IMR-90 (cell line): ENCODE results near the gene CBX6. TPM values are rescaled to one million over a fixed set of nuclear protein-coding genes. Genes with fewer than 3 reads are reported as not detected.

ENCODE experiments used
- ATAC-seq: fragments of 200-7000 bp; cut with Tn5 transposase; 2 replicates; pipeline ENCODE4 v1.9.1; 2020; ENCODE audit warnings: low read depth, mild to moderate bottlenecking, moderate library complexity
- BruUV-seq: library from RNA; stranded (reverse); fragments of 400-500 nt; replicated peaks from 2 replicates; lab custom pipeline; 2021; lab: Mats Ljungman, UMichigan
- CTCF ChIA-PET: fragments of 300-600 bp; formaldehyde crosslinking; extraction: SDS; loops from one replicate; lab custom pipeline; 2021; ENCODE audit warnings: antibody characterized with exemption; lab: Yijun Ruan, JAX
- POLR2A ChIA-PET: fragments of 300-600 bp; sonication (Branson Sonifier 250); formaldehyde crosslinking; loops from one replicate; lab custom pipeline; 2022; ENCODE audit warnings: antibody characterized with exemption; ENCODE audit not compliant: unreplicated experiment; lab: Charles Lee
- DNase-seq: peaks from one replicate; pipeline ENCODE4 v3.0.0; 2013
- H2AFZ ChIP-seq: replicated peaks from 2 replicates; pipeline ENCODE3; 2013; ENCODE audit warnings: low read length, mild to moderate bottlenecking; ENCODE audit not compliant: poor library complexity
- H2AK5ac ChIP-seq: 2 replicates; pipeline ENCODE4 v1.6.1; 2013; ENCODE audit warnings: low read depth, low read length, inconsistent platforms
- H2AK9ac ChIP-seq: replicated peaks from 2 replicates; pipeline ENCODE3; 2013; ENCODE audit warnings: mild to moderate bottlenecking, low read depth, low read length, moderate library complexity; ENCODE audit not compliant: poor library complexity
- H2BK120ac ChIP-seq: 2 replicates; pipeline ENCODE4 v1.6.1; 2013; ENCODE audit warnings: low read depth, low read length, inconsistent platforms
- H2BK15ac ChIP-seq: 3 replicates; pipeline ENCODE4 v1.6.1; 2013; ENCODE audit warnings: low read depth, low read length, inconsistent platforms
- H2BK20ac ChIP-seq: 2 replicates; pipeline ENCODE4 v1.6.1; 2013; ENCODE audit warnings: low read depth, mild to moderate bottlenecking, inconsistent platforms, low read length, moderate library complexity
- H2BK5ac ChIP-seq: 2 replicates; pipeline ENCODE4 v1.6.1; 2013; ENCODE audit warnings: mild to moderate bottlenecking, low read depth, low read length, inconsistent platforms; ENCODE audit not compliant: poor library complexity, severe bottlenecking
- H3K14ac ChIP-seq: replicated peaks from 2 replicates; pipeline ENCODE4 v1.6.1; 2013; ENCODE audit warnings: low read depth, low read length, inconsistent platforms
- H3K18ac ChIP-seq: 2 replicates; pipeline ENCODE4 v1.6.1; 2013; ENCODE audit warnings: low read depth, low read length, control low read depth
- H3K23ac ChIP-seq: 2 replicates; pipeline ENCODE4 v1.6.1; 2013; ENCODE audit warnings: low read depth, low read length, inconsistent platforms
- H3K27ac ChIP-seq: 2 replicates; pipeline ENCODE4 v1.5.1; 2013; ENCODE audit warnings: mild to moderate bottlenecking, control low read depth, low read length; ENCODE audit not compliant: insufficient read depth
- H3K27me3 ChIP-seq: 2 replicates; pipeline ENCODE4 v1.6.1; 2013; ENCODE audit warnings: low read length; ENCODE audit not compliant: control insufficient read depth, insufficient read depth
- H3K36me3 ChIP-seq: 2 replicates; pipeline ENCODE4 v1.6.1; 2013; ENCODE audit warnings: low read length, mixed read lengths; ENCODE audit not compliant: control insufficient read depth, insufficient read depth
- H3K4ac ChIP-seq: 2 replicates; pipeline ENCODE4 v1.6.1; 2013; ENCODE audit warnings: low read depth, low read length, inconsistent platforms
- H3K4me1 ChIP-seq: 2 replicates; pipeline ENCODE4 v1.6.1; 2013; ENCODE audit warnings: low read length, mixed read lengths; ENCODE audit not compliant: control insufficient read depth, insufficient read depth
- H3K4me2 ChIP-seq: 2 replicates; pipeline ENCODE4 v1.6.1; 2013; ENCODE audit warnings: low read depth, mild to moderate bottlenecking, control low read depth, low read length, moderate library complexity
- H3K4me3 ChIP-seq: 2 replicates; pipeline ENCODE4 v1.5.1; 2013; ENCODE audit warnings: low read depth, mild to moderate bottlenecking, control low read depth, low read length, moderate library complexity; ENCODE audit not compliant: insufficient read depth
- H3K56ac ChIP-seq: 2 replicates; pipeline ENCODE4 v1.6.1; 2013; ENCODE audit warnings: low read length, inconsistent platforms; ENCODE audit not compliant: insufficient read depth; ENCODE audit errors: extremely low read depth
- H3K79me1 ChIP-seq, 2 experiments: 2 replicates each; pipeline ENCODE4 v1.6.1; 2013; ENCODE audit warnings: low read length in 2 of 2, inconsistent platforms in 1 of 2, low read depth in 1 of 2
- H3K9ac ChIP-seq: 2 replicates; pipeline ENCODE4 v1.6.1; 2013; ENCODE audit warnings: low read depth, low read length, control low read depth
- H3K9me1 ChIP-seq: 2 replicates; pipeline ENCODE4 v1.6.1; 2013; ENCODE audit warnings: low read length, inconsistent platforms; ENCODE audit not compliant: insufficient read depth
- H3K9me3 ChIP-seq: 2 replicates; pipeline ENCODE4 v1.6.1; 2013; ENCODE audit warnings: low read length; ENCODE audit not compliant: control insufficient read depth, insufficient read depth
- H4K20me1 ChIP-seq: 2 replicates; pipeline ENCODE4 v1.6.1; 2013; ENCODE audit warnings: low read length, inconsistent platforms; ENCODE audit not compliant: insufficient read depth
- H4K5ac ChIP-seq: 2 replicates; pipeline ENCODE4 v1.6.1; 2013; ENCODE audit warnings: mild to moderate bottlenecking, low read depth, low read length, control low read depth
- H4K8ac ChIP-seq, 2 experiments: 2 replicates each; pipeline ENCODE4 v1.6.1; 2013; ENCODE audit warnings: low read depth in 2 of 2, low read length in 2 of 2, control low read depth in 1 of 2, inconsistent platforms in 1 of 2
- H4K91ac ChIP-seq: 2 replicates; pipeline ENCODE4 v1.6.1; 2013; ENCODE audit warnings: low read depth, low read length, inconsistent platforms; ENCODE audit not compliant: insufficient read depth
- BHLHE40 ChIP-seq: fragments of 150-350 bp; IDR thresholded peaks from 2 replicates; pipeline ENCODE4 v1.6.1; 2016; ENCODE audit warnings: mild to moderate bottlenecking, low read depth, low read length
- CEBPB ChIP-seq: IDR thresholded peaks from 2 replicates; pipeline ENCODE4 v1.6.1; 2012; ENCODE audit warnings: low read depth, low read length, improper control_type of control experiment
- CTCF ChIP-seq: conservative IDR thresholded peaks from 2 replicates; pipeline ENCODE4 v1.5.1; 2012; ENCODE audit warnings: mild to moderate bottlenecking, low read depth, low read length, improper control_type of control experiment
- FOS ChIP-seq: fragments of 150-350 bp; IDR thresholded peaks from 2 replicates; pipeline ENCODE4 v1.6.1; 2016; ENCODE audit warnings: low read depth, low read length
- MAFK ChIP-seq: IDR thresholded peaks from 2 replicates; pipeline ENCODE4 v1.6.1; 2012; ENCODE audit warnings: low read depth, low read length, improper control_type of control experiment
- MAZ ChIP-seq: IDR thresholded peaks from 2 replicates; pipeline ENCODE4 v1.6.1; 2012; ENCODE audit warnings: low read depth, mild to moderate bottlenecking, low read length, improper control_type of control experiment, moderate library complexity, borderline replicate concordance
- MXI1 ChIP-seq: IDR thresholded peaks from 2 replicates; pipeline ENCODE4 v1.6.1; 2012; ENCODE audit warnings: low read depth, mild to moderate bottlenecking, low read length, moderate library complexity, borderline replicate concordance
- POLR2A ChIP-seq: IDR thresholded peaks from 2 replicates; pipeline ENCODE4 v1.6.1; 2012; ENCODE audit warnings: mild to moderate bottlenecking, low read depth, low read length
- RAD21 ChIP-seq: IDR thresholded peaks from 2 replicates; pipeline ENCODE4 v1.6.1; 2012; ENCODE audit warnings: low read length, improper control_type of control experiment
- RCOR1 ChIP-seq: IDR thresholded peaks from 2 replicates; pipeline ENCODE4 v1.6.1; 2012; ENCODE audit warnings: mild to moderate bottlenecking, low read length, improper control_type of control experiment; ENCODE audit not compliant: insufficient replicate concordance
- RFX5 ChIP-seq: IDR thresholded peaks from 2 replicates; pipeline ENCODE4 v1.8.0; 2012; ENCODE audit warnings: low read depth, mild to moderate bottlenecking, low read length, moderate library complexity
- SMC3 ChIP-seq: fragments of 150-350 bp; IDR thresholded peaks from 2 replicates; pipeline ENCODE4 v1.6.1; 2016; ENCODE audit warnings: low read depth, mild to moderate bottlenecking, antibody characterized with exemption, low read length, moderate library complexity
- WGBS, 2 experiments: methylation state at CpG; one replicate each; pipeline versions ENCODE4 v1.1.5 to v1.1.7; 2013; ENCODE audit warnings: missing lambda C conversion rate in 2 of 2; ENCODE audit not compliant: insufficient read length in 1 of 2; ENCODE audit errors: extremely low coverage in 2 of 2; 5-methylcytosine and 5-hydroxymethylcytosine counted together
- dilution Hi-C: fragments of 300-500 bp; cut with HindIII; formaldehyde crosslinking; loops from one replicate; pipeline ENCODE4 v1.14.3; 2018; ENCODE audit warnings: low sequenced_read_pairs; ENCODE audit not compliant: unreplicated experiment
- in situ Hi-C: fragments of 300-500 bp; cut with MboI; formaldehyde crosslinking; loops from 3 replicates; pipeline ENCODE4 v1.14.3; 2019; ENCODE audit warnings: low sequenced_read_pairs, inconsistent platforms, mixed read lengths
- intact Hi-C: fragments of 100-400 bp; cut with micrococcal nuclease; formaldehyde crosslinking; loops from 2 replicates; pipeline ENCODE4 v1.10.0; 2022
- polyA plus RNA-seq, 3 experiments: library from polyadenylated mRNA; depleted of rRNA; stranded (reverse); fragments of >200 nt; gene quantifications; 2 replicates each; pipeline ENCODE4 v1.2.3, GENCODE V29; 2012; ENCODE audit warnings: low replicate concordance in 1 of 3
- total RNA-seq: library from RNA; depleted of rRNA; stranded (reverse); fragments of >200 nt; gene quantifications from 2 replicates; pipeline ENCODE4 v1.2.3, GENCODE V29; 2012
- TF ChIP-seq, protein P1 (sequence below): fragments of 150-350 bp; IDR thresholded peaks from 2 replicates; pipeline ENCODE4 v1.6.1; 2016; ENCODE audit warnings: low read depth, mild to moderate bottlenecking, low read length, moderate library complexity, borderline replicate concordance
- TF ChIP-seq, protein P2 (sequence below): fragments of 150-350 bp; IDR thresholded peaks from 2 replicates; pipeline ENCODE4 v1.6.1; 2017; ENCODE audit warnings: mild to moderate bottlenecking, antibody characterized with exemption, low read length, low read depth

Gene CBX6
- total and polyA plus RNA-seq, 2 of the 4 experiments (the other 2 are of a cell fraction), result 15.2 to 19.0 TPM

GRCh38 chr22:38867471-38868285, 4.3 kb downstream of the CBX6 start:
- Histone ChIP-seq H2BK15ac (no peak overlapping the region), H3K27me3 (no peaks in the 10 kb centered on the region), H4K5ac (no peak overlapping the region), H2BK120ac (no peak overlapping the region), H3K9me3 (no peaks in the 10 kb centered on the region), H3K9ac (no peak overlapping the region), H3K4me3 (no peak overlapping the region), H2AK9ac (peak overlapping the region; percentile 3), H3K9me1 (no peaks in the 10 kb centered on the region), H2BK5ac (no peak overlapping the region), H4K8ac (no peak overlapping the region), H3K18ac (no peak overlapping the region), H2AK5ac (no peak overlapping the region), H2BK20ac (no peak overlapping the region), H3K4me2 (no peak overlapping the region), H3K36me3 (peaks cover 28% of the 10 kb centered on the region), H3K4me1 (no peaks in the 10 kb centered on the region; the same call in 1 of the 2 replicates), H3K23ac (no peak overlapping the region), H3K27ac (no peak overlapping the region), H4K20me1 (peaks cover 64% of the 10 kb centered on the region), H3K56ac (no peak overlapping the region), H2AFZ (no peak overlapping the region), H3K79me1 (peaks cover 20 to 68% of the 10 kb centered on the region in 2 experiments), H3K14ac (no peak overlapping the region), H3K4ac (no peak overlapping the region), H4K91ac (no peak overlapping the region)
- CTCF ChIA-PET, result interaction anchor here (1.4 kb wide), 1 partner anchor 98 kb away, joined by 4 read pairs; no protein-coding TSS in a partner anchor
- intact Hi-C loops (no loop called here), in situ Hi-C loops (loop anchor here (10.0 to 25.0 kb wide), 2 partner anchors 245 to 437 kb away; no protein-coding TSS in a partner anchor), dilution Hi-C loops (no loop called here)
- ATAC-seq (no peak), DNase-seq (no peak)
- POLR2A ChIA-PET, result no interaction called here
- WGBS, 2 experiments, result 88% methylated on average over 5 of the region's 18 CpGs; no CpG with 5 or more reads in 1 of the 2 experiments
- TF ChIP-seq FOS (no peak), MAFK (no peak), MAZ (no peak), SMC3 (no peak), POLR2A (no peak), CEBPB (no peak), RAD21 (no peak), CTCF (no peak), MXI1 (no peak), BHLHE40 (no peak), RCOR1 (no peak), RFX5 (no peak)
- TF ChIP-seq, protein P1, sequence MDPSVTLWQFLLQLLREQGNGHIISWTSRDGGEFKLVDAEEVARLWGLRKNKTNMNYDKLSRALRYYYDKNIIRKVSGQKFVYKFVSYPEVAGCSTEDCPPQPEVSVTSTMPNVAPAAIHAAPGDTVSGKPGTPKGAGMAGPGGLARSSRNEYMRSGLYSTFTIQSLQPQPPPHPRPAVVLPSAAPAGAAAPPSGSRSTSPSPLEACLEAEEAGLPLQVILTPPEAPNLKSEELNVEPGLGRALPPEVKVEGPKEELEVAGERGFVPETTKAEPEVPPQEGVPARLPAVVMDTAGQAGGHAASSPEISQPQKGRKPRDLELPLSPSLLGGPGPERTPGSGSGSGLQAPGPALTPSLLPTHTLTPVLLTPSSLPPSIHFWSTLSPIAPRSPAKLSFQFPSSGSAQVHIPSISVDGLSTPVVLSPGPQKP, result no peak
- TF ChIP-seq, protein P2, sequence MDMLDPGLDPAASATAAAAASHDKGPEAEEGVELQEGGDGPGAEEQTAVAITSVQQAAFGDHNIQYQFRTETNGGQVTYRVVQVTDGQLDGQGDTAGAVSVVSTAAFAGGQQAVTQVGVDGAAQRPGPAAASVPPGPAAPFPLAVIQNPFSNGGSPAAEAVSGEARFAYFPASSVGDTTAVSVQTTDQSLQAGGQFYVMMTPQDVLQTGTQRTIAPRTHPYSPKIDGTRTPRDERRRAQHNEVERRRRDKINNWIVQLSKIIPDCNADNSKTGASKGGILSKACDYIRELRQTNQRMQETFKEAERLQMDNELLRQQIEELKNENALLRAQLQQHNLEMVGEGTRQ, result no peak
- no TSS peak for BruUV-seq
